Fibroblast of gingiva (primary cell): ENCODE data around the gene EMC7.
A peak's percentile ranks its signal among the peaks of the same experiment; 100 is the strongest.

Experiments
- DNase-seq: peaks from one replicate; pipeline ENCODE4 v3.0.0-alpha.2; 2011; ENCODE audit warnings: low read depth

The EMC7 gene

DNA sequence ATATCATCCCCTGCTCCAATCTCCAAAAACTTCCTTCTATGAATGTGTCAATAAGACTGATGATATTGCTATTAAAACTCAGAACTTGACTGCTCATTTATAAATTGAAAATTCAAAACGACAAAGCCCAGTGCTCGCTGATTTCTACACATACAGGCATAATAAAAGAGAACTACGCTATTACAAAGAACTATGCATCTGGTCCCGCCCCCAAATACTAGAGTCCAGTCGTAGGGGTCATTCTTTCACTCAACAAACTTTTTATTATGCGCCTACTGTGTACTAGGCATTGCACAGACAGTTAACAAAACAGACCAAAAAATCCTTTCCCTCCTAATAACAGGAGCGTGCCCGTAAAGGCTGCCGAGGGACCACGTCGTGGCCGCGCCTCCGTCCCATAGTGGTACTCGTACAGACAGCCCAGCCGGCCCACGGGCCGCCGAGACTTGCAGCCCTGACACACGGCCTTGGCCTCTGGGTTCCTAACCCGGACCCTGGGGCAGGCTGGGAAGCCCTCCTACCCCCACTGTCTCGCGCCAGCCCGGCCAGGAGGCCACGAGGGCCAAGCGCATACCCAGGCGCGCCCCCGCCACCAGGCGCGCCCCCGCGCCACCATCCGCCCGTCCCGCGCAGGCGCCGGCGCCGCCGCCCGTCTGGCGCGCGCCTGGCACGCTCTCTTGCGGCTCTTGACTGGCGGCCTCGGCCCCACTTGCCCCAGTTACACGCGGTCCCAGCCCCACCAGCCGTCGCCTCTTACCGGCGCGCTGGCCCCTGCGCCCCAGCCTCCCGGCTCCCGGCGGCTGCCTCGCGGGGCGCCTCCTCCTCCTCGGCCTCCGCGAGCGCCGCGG is 63.4 kb downstream of the EMC7 start:
- peak; percentile 79 for DNase-seq
